Mucosa of stomach (tissue), 1 donor: Measurements from ENCODE around the gene ENAM.
"Not testable (repeated sequence)": the region's sequence is repeated elsewhere in the genome, so short reads cannot be mapped to it uniquely, and the experiment has no call there.

Experiments
- H3K27me3 ChIP-seq: one replicate; pipeline ENCODE4 v1.7.0; 2013; ENCODE audit warnings: mild to moderate bottlenecking, low read length; ENCODE audit not compliant: control insufficient read depth, insufficient read depth
- H3K36me3 ChIP-seq: one replicate; pipeline ENCODE4 v1.7.0; 2013; ENCODE audit warnings: low read length; ENCODE audit not compliant: control insufficient read depth, insufficient read depth
- H3K4me1 ChIP-seq: one replicate; pipeline ENCODE4 v1.7.0; 2013; ENCODE audit warnings: mild to moderate bottlenecking, low read length; ENCODE audit not compliant: control insufficient read depth, insufficient read depth
- H3K4me3 ChIP-seq: one replicate; pipeline ENCODE4 v1.7.0; 2013; ENCODE audit warnings: low read length
- H3K9ac ChIP-seq: one replicate; pipeline ENCODE4 v1.7.0; 2013; ENCODE audit warnings: mild to moderate bottlenecking, low read length, moderate library complexity
- H3K9me3 ChIP-seq: one replicate; pipeline ENCODE4 v1.7.0; 2013; ENCODE audit warnings: mild to moderate bottlenecking, low read length, moderate library complexity; ENCODE audit not compliant: control insufficient read depth
- donor health status: Pancreatic carcinoma.

The ENAM gene

GRCh38 chr4:70687821-70688794 is 59.6 kb downstream of the ENAM start, which contains the start of gene UTP3:
Gene UTP3 (plus strand): TSS chr4:70688532. CDS start chr4:70688678, 146 bp downstream.
- H3K4me3 ChIP-seq, result peak within 1 kb of the TSS; percentile 42
- peaks cover 8% of the 10 kb centered on the region for H3K4me1 ChIP-seq
- H3K9ac ChIP-seq, result peak within 1 kb of the TSS; percentile 97
- no peaks in the 10 kb centered on the region for H3K9me3 ChIP-seq
- no peaks in the 10 kb centered on the region for H3K27me3 ChIP-seq
- no peaks in the 10 kb centered on the region for H3K36me3 ChIP-seq

- no peaks in the 10 kb centered on the region for H3K36me3 ChIP-seq
These were observed 60.3 kb downstream of the ENAM start for GRCh38 chr4:70688795-70689231.

GRCh38 chr4:70691661-70692060 is 63.1 kb downstream of the ENAM start:
- peaks cover 8% of the 10 kb centered on the region for H3K4me1 ChIP-seq
- no peaks in the 10 kb centered on the region for H3K27me3 ChIP-seq
- H3K9me3 ChIP-seq, result no peaks in the 10 kb centered on the region
- H3K4me3 ChIP-seq, result no peak overlapping the region
- no peak overlapping the region for H3K9ac ChIP-seq
- H3K36me3 ChIP-seq, result no peaks in the 10 kb centered on the region

More at GRCh38 chr4:70688795-70689231, 60.3 kb downstream of the ENAM start:
- H3K9me3 ChIP-seq, result no peaks in the 10 kb centered on the region
- peaks cover 8% of the 10 kb centered on the region for H3K4me1 ChIP-seq
- peak overlapping the region; percentile 42 for H3K4me3 ChIP-seq
- peak overlapping the region; percentile 97 for H3K9ac ChIP-seq
- no peaks in the 10 kb centered on the region for H3K27me3 ChIP-seq

GRCh38 chr4:70694633-70695032 is 66.1 kb downstream of the ENAM start:
- not testable (repeated sequence) for H3K9me3 ChIP-seq, H3K9ac ChIP-seq, H3K4me1 ChIP-seq, H3K4me3 ChIP-seq, H3K27me3 ChIP-seq, H3K36me3 ChIP-seq
